Measurements from ENCODE around the gene KLF2. TPM values are rescaled to one million over a fixed set of nuclear protein-coding genes. Genes with fewer than 3 reads are reported as not detected.
A peak's percentile ranks its signal among the peaks of the same experiment; 100 is the strongest.
"Not testable (repeated sequence)": the region's sequence is repeated elsewhere in the genome, so short reads cannot be mapped to it uniquely, and the experiment has no call there.

The KLF2 gene
- total RNA-seq = 2.4 and 2.7 TPM in 2 replicates

DNA sequence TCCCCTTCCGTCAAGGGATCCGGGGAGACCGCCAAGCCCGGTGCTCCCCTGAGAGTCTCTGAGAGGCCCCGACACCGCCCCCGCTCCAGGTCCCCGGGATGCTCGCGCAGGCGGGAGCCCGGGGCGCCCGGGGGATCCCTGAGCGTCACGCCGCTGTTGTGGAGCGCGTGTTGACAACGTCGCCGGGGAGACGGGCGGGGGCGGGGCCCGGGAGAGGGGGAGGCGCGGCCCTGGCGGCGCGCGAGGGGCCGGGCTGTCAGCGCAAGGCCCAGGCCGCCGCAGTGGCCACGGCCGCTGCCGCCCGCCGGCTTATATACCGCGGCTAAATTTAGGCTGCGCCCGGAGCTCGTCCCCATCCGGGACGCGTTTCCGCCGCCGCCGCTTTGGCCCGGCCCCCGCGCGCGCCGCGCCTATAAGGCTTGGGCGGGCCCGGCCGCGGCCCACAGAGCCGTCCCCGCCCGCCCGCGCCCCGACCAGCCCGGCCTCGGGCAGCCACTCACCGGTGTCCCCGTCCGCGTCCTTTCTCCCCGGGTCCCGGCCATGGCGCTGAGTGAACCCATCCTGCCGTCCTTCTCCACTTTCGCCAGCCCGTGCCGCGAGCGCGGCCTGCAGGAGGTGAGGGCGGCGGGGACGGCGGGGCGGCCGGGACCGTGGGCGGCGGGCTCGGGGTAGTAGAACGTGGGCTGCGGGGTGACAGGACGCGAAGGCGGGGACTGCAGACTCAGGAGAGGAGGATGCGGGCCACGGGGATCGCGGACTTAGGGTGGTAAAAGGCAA, at the start of gene KLF2:
Gene KLF2 (plus strand): TSS at position 443 of the 777 bp plus-strand sequence. CDS start 98 bp downstream, at position 541.
- H3K27me3 Mint-ChIP-seq (ENCODE audit: low read depth) = peaks cover 34% of the 10 kb centered on the region

DNA sequence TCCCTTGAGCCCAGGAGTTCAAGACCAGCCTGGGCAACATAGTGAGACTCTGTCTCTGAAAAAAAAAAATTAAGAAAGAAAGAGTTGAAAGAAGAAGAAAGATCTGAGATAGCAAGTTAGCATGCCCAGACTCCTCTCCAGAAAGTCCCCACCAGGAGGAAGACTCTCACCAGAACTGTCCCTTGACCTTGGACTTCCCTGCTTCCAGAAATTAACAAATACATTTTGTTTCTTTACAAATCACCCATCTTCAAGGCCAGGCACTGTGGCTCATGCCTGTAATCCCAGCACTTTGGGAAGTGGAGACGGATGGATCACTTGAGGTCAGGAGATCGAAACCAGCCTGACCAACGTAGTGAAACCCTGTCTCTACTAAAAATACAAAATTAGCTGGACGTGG, 44.3 kb upstream of the KLF2 start:
- intact Hi-C loops (cut with micrococcal nuclease) = loop anchor here (5.0 kb wide), 2 partner anchors 47 to 92 kb away; no protein-coding TSS in a partner anchor
- no peaks in the 10 kb centered on the region for H3K36me3 Mint-ChIP-seq (ENCODE audit: low read depth)
- H3K4me3 Mint-ChIP-seq (ENCODE audit: low read depth) = no peak overlapping the region

More for the DNA sequence above, at the start of gene KLF2:
- Mint-ChIP-seq H3K4me1 (ENCODE audit: low read depth) (peaks cover 38% of the 10 kb centered on the region), H3K36me3 (ENCODE audit: low read depth) (peaks cover 33% of the 10 kb centered on the region), H3K9me3 (no peaks in the 10 kb centered on the region), H3K27ac (no peak within 1 kb of the TSS), H3K4me3 (ENCODE audit: low read depth) (peak within 1 kb of the TSS; percentile 39)
- peak; percentile 91 for DNase-seq (ENCODE audit: low spot score)
- intact Hi-C loops (cut with micrococcal nuclease) = loop anchor here (5.0 kb wide), 4 partner anchors 42 to 247 kb away; partner anchors contain the start of gene TPM4

DNA sequence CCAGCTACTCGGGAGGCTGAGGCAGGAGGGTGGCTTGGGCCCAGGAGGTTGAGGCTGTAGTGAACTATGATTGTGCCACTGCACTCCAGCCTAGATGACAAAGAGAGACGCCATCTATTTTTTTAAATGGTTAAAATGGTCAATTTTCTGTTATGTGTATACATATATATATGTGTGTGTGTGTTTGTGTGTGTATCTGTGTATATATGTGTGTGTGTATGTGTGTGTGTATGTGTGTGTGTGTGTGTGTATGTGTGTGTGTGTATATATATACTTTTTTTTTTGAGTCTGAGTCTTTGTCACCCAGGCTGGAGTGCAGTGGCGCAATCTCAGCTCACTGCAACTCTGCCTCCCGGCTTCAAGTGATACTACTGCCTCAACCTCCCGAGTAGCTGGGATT, 42.9 kb upstream of the KLF2 start:
- H3K27me3 Mint-ChIP-seq (ENCODE audit: low read depth) = peaks cover 42% of the 10 kb centered on the region
- no peak for DNase-seq (ENCODE audit: low spot score)
- H3K27ac Mint-ChIP-seq = no peak overlapping the region
- intact Hi-C loops (cut with micrococcal nuclease) = loop anchor here (5.0 kb wide), 2 partner anchors 46 to 91 kb away; no protein-coding TSS in a partner anchor
- H3K4me3 Mint-ChIP-seq (ENCODE audit: low read depth) = no peak overlapping the region
- H3K9me3 Mint-ChIP-seq = no peaks in the 10 kb centered on the region
- H3K4me1 Mint-ChIP-seq (ENCODE audit: low read depth) = peaks cover 26% of the 10 kb centered on the region
- no peaks in the 10 kb centered on the region for H3K36me3 Mint-ChIP-seq (ENCODE audit: low read depth)

More for the DNA sequence above, 44.3 kb upstream of the KLF2 start:
- DNase-seq (ENCODE audit: low spot score) = no peak
- Mint-ChIP-seq H3K27ac (no peak overlapping the region), H3K27me3 (ENCODE audit: low read depth) (peaks cover 40% of the 10 kb centered on the region), H3K9me3 (no peaks in the 10 kb centered on the region), H3K4me1 (ENCODE audit: low read depth) (peaks cover 23% of the 10 kb centered on the region)

DNA sequence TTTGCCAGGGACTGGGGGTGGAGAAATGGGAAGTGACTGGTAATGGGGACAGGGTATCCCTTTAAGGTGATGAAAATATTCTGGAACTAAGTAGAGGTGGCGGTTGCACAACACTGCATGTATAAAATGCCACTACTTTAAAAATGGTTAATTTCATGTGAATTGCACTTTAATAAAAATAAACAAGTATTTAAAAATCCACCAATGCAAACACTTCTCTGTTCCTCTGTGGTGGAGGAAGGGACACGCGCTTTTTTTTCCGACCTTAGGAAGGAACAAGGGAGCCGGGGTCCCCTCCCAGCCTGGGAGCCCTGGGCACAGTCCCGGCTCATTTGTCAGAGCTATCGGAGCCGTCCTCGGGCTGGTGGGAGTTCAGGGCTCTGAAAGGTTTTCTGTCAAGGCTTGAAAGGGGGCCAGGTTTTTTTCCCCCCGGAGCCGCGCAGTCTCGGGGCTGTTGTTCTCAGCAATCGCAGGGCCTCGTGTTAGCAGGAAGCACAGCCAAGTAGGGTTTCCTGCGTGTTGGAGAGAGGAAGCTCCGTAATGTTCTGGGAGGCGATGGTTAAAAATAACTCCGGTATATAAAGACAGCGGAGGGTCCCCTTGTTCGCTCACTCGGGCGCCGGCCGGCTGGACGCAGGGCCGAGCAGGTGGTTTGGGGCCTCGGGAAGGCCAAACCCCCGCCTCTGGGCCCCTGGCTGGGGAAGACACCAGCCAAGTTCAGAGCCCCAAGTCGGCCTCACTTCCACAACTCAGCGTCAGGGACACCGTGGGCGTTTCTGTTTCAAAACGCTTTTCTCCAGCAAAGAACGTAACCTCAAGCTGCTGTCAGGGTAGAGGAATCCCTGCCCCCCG, 41.2 kb upstream of the KLF2 start:
- Mint-ChIP-seq H3K27ac (no peak overlapping the region), H3K4me1 (ENCODE audit: low read depth) (peaks cover 31% of the 10 kb centered on the region), H3K36me3 (ENCODE audit: low read depth) (no peaks in the 10 kb centered on the region), H3K4me3 (ENCODE audit: low read depth) (peak overlapping the region; percentile 14), H3K9me3 (no peaks in the 10 kb centered on the region), H3K27me3 (ENCODE audit: low read depth) (peaks cover 45% of the 10 kb centered on the region)
- DNase-seq (ENCODE audit: low spot score) = peak; percentile 32
- intact Hi-C loops (cut with micrococcal nuclease) = loop anchor here (5.0 kb wide), 2 partner anchors 44 to 89 kb away; no protein-coding TSS in a partner anchor

DNA sequence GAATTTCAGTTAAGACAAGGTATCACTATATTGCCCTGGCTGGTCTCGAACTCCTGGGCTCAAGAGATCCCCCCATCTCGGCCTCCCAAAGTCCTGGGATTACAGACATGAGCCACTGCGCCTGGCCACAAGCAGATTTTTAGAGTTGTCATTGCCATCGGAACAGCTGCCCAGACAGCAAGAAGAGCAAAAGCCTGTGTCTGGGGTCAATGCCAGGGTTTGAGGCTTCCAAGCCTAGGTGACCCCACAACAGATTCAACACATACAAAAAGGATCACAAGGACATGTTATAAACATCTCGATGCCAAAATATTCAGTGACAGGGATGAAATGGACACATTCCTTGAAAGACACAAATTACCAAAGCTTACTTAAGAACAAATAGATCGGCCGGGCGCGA, 40.1 kb upstream of the KLF2 start:
- Mint-ChIP-seq H3K4me1 (ENCODE audit: low read depth) (peaks cover 26% of the 10 kb centered on the region), H3K36me3 (ENCODE audit: low read depth) (no peaks in the 10 kb centered on the region), H3K27me3 (ENCODE audit: low read depth) (peaks cover 49% of the 10 kb centered on the region), H3K4me3 (ENCODE audit: low read depth) (no peak overlapping the region), H3K27ac (no peak overlapping the region), H3K9me3 (no peaks in the 10 kb centered on the region)
- intact Hi-C loops (cut with micrococcal nuclease) = loop anchor here (5.0 kb wide), 2 partner anchors 43 to 88 kb away; no protein-coding TSS in a partner anchor
- DNase-seq (ENCODE audit: low spot score) = no peak

DNA sequence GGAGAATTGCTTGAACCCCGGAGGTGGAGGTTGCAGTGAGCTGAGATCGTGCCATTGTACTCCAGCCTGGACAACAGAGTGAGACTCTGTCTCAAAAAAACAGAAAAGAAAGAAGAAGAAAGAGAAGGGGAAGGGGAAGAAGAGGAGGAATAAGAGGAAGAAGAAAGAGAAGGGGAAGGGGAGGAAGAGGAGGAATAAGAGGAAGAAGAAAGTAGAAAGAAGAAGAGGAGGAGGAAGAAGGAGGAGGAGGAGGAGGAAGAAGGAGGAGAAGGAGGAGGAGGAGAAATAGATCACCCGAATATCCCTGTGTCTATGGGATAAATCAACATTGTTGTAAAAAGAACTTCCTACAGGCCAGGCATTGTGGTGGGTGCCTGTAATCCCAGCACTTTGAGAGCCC, 39.5 kb upstream of the KLF2 start:
- H3K9me3 Mint-ChIP-seq; intact Hi-C loops (cut with micrococcal nuclease); DNase-seq (ENCODE audit: low spot score); H3K36me3 Mint-ChIP-seq (ENCODE audit: low read depth); H3K27ac Mint-ChIP-seq; H3K4me3 Mint-ChIP-seq (ENCODE audit: low read depth): not testable (repeated sequence)
- Mint-ChIP-seq H3K4me1 (ENCODE audit: low read depth) (peaks cover 28% of the 10 kb centered on the region), H3K27me3 (ENCODE audit: low read depth) (peaks cover 47% of the 10 kb centered on the region)

DNA sequence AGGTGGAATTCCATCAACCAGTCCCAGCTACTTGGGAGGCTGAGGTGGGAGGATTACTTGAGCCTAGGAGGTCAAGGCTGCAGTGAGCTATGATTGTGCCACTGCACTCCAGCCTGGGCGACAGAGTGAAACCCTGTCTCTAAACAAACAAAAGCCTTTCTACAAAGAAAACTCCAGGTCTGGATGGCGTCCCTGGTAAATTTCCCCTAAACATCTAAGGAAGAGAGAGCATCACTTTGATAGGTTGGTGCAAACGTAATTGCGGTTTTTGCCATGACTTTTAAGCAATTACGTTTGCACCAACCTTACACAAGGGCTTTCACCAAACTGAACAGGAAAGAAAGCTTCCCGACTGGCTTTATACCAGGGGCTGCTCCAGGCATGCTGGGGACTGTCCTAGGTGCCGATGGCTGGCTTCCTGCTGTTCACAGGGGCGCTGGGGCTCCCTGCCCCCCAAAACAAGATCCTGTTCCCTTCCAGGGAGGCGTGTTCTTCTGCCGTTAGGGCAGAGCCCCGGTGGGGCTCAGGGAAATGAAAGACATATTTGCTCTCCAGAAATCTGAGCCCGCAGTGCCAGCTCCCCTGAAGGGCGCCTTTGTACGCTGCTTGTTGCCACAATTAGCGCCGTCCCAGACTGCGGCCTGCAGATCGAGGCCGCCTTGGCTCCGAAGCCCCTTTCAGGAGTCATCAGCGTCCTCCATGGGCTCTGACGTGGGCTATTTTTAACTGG, 38.7 kb upstream of the KLF2 start:
- Mint-ChIP-seq H3K4me1 (ENCODE audit: low read depth) (peaks cover 30% of the 10 kb centered on the region), H3K27me3 (ENCODE audit: low read depth) (peaks cover 43% of the 10 kb centered on the region), H3K36me3 (ENCODE audit: low read depth) (no peaks in the 10 kb centered on the region), H3K4me3 (ENCODE audit: low read depth) (no peak overlapping the region), H3K9me3 (no peaks in the 10 kb centered on the region), H3K27ac (no peak overlapping the region)
- no peak for DNase-seq (ENCODE audit: low spot score)
- intact Hi-C loops (cut with micrococcal nuclease) = no loop called here

DNA sequence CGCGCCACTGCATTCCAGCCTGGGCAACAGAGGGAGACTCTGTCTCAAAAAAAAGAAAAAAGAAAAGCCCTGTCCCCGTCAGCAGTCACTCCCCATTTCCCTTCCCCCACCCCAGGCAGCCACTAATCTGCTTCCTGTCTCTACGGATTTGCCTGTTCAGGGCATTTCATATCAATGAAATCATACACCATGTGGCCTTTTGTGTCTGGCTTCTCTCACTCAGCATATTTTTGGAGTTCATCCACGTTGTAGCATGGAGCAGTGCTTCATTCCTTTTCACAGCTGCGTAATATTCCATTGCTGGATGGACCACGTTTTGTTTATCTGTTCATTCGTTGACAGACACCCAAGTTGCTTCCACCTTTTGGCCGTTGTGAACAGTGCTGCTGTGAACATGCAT, 36.1 kb upstream of the KLF2 start:
- Mint-ChIP-seq H3K36me3 (ENCODE audit: low read depth) (no peaks in the 10 kb centered on the region), H3K27me3 (ENCODE audit: low read depth) (peaks cover 39% of the 10 kb centered on the region), H3K27ac (no peak overlapping the region), H3K4me3 (ENCODE audit: low read depth) (no peak overlapping the region), H3K4me1 (ENCODE audit: low read depth) (peaks cover 24% of the 10 kb centered on the region), H3K9me3 (no peaks in the 10 kb centered on the region)
- DNase-seq (ENCODE audit: low spot score) = peak; percentile 18
- intact Hi-C loops (cut with micrococcal nuclease) = no loop called here

DNA sequence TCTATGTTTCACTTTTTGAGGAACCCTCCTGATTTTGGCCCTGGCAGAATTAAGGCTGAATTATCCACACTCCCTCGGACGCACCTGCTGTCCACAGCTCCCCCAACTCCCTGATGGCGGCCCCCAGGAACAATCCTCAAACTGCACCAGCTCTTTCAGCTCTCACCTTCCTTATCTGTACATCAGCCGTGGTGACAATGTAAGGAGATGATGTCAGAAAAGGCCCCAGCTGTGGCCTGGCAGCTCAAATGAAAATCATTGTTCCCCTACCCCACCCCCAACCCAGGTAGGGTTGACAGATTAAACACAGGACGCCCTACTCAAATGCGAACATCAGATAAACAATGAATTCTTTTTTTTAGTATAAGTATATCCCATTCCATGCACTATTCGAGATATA, 35.0 kb upstream of the KLF2 start:
- intact Hi-C loops (cut with micrococcal nuclease) = no loop called here
- peaks cover 37% of the 10 kb centered on the region for H3K27me3 Mint-ChIP-seq (ENCODE audit: low read depth)
- H3K36me3 Mint-ChIP-seq (ENCODE audit: low read depth) = no peaks in the 10 kb centered on the region
- H3K9me3 Mint-ChIP-seq = no peaks in the 10 kb centered on the region
- no peak overlapping the region for H3K4me3 Mint-ChIP-seq (ENCODE audit: low read depth)
- H3K4me1 Mint-ChIP-seq (ENCODE audit: low read depth) = peaks cover 14% of the 10 kb centered on the region
- H3K27ac Mint-ChIP-seq = no peak overlapping the region
- DNase-seq (ENCODE audit: low spot score) = no peak

DNA sequence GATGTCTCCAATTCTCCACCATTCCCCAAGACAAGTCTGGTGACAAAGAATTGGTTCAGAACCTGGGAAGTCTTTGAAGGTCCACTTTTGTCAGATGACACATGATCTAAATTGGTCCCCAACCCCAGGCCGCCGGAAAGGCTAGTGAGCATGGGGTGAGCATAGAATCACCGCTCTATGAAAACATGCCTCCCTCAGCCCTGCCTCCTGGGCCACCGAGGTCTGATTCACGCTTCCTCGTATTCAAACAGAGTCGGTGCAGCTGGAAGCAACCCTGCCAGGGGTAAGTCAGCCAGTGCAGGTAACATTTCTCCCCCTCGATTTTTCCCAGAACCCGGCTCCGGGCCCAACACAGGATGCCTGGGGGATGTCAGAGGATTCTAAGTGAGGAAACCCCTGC, 33.9 kb upstream of the KLF2 start:
- Mint-ChIP-seq H3K4me1 (ENCODE audit: low read depth) (peaks cover 14% of the 10 kb centered on the region), H3K27ac (no peak overlapping the region), H3K9me3 (no peaks in the 10 kb centered on the region), H3K27me3 (ENCODE audit: low read depth) (peaks cover 28% of the 10 kb centered on the region), H3K36me3 (ENCODE audit: low read depth) (no peaks in the 10 kb centered on the region), H3K4me3 (ENCODE audit: low read depth) (no peak overlapping the region)
- intact Hi-C loops (cut with micrococcal nuclease) = no loop called here
- DNase-seq (ENCODE audit: low spot score) = no peak

DNA sequence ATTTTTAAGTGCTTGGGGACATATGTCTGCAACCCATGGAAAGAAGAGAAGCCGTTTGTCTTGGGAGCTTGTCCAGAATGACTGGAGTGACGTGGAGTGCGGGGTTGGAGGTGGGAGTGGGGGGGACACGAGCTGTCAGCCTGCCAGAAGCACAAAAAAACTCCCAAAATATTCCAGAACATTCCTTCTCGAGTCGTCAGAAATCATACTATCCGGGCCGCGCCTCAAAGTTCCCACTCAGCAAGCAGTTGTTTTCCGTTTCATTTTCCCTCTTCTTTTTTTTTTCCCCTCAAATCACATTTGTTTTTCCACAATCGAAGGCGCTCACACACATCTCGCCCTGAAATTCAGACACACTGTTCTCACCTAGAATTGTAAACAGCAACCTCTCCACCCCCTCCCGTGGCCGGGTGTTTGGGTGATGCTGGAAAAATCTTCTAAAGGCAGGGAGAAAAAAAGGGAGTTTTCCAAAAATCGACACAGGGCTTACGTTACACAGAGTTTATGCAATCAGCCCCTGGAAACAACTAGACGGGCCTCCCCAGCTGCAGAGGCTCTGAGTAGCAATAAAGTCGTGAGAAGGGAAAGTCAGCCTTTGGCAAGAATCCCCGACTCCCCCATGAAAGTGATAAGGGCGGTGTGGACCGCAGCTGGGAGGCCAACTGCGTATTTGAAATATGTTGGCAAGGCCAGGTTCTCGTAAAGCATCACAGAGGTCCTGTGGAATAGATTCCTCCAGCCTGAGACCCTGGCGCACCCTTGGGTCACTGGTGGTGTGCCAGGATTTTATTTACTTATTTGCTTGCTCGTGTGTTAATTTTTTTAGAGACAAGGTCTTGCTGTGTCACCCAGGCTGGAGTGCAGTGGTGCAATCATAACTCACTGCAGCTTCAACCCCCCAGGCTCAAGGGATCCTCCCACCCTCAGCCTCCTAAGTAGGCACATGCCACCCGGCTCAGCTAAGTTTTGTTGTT, 31.2 kb upstream of the KLF2 start:
- H3K27ac Mint-ChIP-seq = no peak overlapping the region
- peaks cover 12% of the 10 kb centered on the region for H3K27me3 Mint-ChIP-seq (ENCODE audit: low read depth)
- intact Hi-C loops (cut with micrococcal nuclease) = no loop called here
- H3K9me3 Mint-ChIP-seq = no peaks in the 10 kb centered on the region
- no peak for DNase-seq (ENCODE audit: low spot score)
- H3K4me3 Mint-ChIP-seq (ENCODE audit: low read depth) = no peak overlapping the region
- no peaks in the 10 kb centered on the region for H3K36me3 Mint-ChIP-seq (ENCODE audit: low read depth)
- peaks cover 6% of the 10 kb centered on the region for H3K4me1 Mint-ChIP-seq (ENCODE audit: low read depth)

Data from activated T-helper 2 cell treated with anti-CD3 and anti-CD28 coated beads, Interferon-gamma antibody, Interleukin-2, Interleukin-4, amounts not matched to agents 10 μg/mL and 5 μg/mL and 100 μg/mL, durations not matched to agents 14 hours and 24 hours and 36 hours (primary cell).